ENCODE measurements around the gene HELB. TPM values are rescaled to one million over a fixed set of nuclear protein-coding genes. Genes with fewer than 3 reads are reported as not detected.
"Not testable (repeated sequence)": the region's sequence is repeated elsewhere in the genome, so short reads cannot be mapped to it uniquely, and the experiment has no call there.

HELB gene
- polyA plus RNA-seq, 1 donor, result 1.9 TPM

DNA sequence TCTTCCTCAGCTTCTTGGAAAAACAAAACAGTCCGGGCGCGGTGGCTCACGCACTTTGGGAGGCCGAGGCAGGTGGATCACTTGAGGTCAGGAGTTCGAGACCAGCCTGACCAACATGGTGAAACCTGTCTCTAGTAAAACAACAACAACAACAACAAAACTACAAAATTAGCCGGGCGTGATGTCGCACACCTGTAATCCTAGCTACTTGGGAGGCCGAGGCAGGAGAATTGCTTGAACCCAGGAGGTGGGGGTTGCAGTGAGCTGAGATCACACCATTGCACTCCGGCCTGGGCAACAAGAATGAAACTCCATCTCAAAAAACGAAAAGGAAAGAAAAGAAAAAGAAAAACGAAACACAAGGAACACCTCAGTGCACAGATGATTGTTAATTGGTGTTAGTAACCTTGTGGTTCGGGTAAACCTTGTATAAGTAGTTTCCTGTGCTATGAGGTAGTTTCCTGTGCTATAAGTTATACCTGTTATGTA lies 1.1 kb downstream of the HELB start:
- DNase-seq (ENCODE audit: low read depth), result not testable (repeated sequence)

DNA sequence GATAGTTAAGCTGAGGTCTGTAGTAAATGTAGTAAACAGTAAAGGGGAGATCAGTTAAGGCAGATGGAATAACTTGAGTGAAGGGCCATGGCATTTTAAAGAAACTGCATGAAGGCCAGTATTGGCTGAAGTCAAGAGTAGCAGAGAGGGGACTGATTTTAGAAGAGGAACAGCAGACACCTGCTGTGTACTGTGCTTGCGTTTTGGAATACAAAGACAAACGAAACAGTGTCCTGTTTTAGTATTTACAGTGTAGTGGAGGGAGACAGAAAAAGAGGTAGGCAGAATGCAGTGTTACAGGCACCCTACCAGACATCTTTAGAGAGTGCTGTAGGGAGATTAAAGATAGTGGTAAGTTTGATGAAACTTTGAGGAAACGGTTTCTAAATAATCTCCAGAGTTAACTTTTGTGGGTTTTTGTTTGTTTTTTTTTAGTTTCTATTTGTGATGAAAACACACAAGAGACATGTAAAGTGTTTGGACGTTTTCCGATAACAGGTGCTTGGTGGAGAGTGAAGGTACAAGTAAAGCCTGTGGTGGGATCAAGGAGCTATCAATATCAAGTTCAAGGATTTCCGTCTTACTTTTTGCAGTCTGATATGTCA lies 2.1 kb downstream of the HELB start:
- no peak for DNase-seq (ENCODE audit: low read depth)

DNA sequence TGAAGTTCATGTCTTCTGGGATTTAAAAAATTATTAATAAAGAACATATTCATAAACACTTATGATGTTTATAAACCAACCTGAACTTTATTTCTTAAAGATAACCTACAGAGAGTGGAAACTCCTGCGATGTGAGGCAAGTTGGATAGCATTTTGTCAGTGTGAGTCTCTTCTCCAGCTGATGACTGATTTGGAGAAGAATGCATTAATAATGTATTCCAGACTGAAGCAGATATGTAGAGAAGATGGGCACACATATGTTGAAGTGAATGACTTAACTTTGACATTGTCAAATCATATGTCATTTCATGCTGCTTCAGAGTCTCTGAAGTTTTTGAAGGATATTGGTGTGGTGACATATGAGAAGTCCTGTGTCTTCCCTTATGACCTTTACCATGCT lies 7.3 kb downstream of the HELB start:
- DNase-seq (ENCODE audit: low read depth), result no peak

- no peak for DNase-seq (ENCODE audit: low read depth)
These were observed 9.9 kb downstream of the HELB start for GRCh38 chr12:66312189-66312588.

GRCh38 chr12:66314278-66314677 lies 12.0 kb downstream of the HELB start:
- DNase-seq (ENCODE audit: low read depth), result no peak

DNA sequence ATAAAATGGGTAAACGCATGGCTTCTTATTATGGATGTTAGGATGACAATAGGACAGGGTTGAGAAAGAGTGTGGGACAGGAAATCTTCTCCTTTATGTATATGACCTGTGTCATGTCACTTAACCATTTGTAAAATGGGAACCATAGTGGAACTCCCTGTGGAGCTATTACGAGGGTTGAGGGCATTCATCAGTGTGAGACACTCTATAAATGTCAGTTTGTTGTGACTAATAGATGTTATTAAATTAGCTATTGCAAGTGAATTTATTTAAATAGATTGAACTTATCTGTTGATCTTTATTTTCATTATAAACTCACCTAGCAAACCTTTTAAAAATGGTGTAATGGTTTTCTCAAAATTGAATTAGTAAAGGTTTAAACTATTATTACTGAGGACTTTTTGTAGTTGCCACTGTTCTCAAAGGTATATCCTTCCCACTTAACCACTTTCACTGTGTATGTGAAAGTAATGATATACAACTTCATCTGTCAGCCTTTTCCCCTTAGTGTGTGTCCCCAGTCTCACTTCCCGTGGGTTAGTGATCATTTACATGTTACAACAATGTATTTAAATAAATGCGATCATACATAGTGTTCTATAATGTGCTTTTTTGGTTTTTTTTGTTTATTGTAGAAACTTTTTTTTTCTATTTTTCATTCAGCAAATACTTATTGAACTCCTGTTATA lies 17.1 kb downstream of the HELB start:
- no peak for DNase-seq (ENCODE audit: low read depth)

- no peak for DNase-seq (ENCODE audit: low read depth)
These were observed 18.7 kb downstream of the HELB start for GRCh38 chr12:66320996-66321395.

DNA sequence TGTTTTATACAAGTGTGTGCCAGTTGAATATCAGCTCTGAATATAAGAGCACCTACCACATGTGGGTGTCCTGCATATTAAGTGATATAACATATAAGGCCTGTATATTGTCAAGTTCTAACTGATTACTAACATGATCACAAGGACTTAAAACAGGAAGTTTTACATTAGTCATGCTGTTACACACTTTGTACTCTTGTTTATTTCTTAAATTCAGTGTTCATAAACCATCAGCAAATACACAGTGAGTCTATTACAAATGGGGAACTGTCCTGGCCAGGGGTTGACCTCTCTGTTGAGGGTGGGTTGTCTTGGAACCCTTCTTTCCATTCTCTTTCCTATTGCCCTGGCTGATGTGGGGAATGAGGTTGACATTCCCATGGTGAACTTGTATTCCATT lies 19.1 kb downstream of the HELB start:
- no peak for DNase-seq (ENCODE audit: low read depth)

- no peak for DNase-seq (ENCODE audit: low read depth)
These were observed 20.7 kb downstream of the HELB start for GRCh38 chr12:66323017-66323416.

- DNase-seq (ENCODE audit: low read depth), result no peak
These were observed 27.6 kb downstream of the HELB start for GRCh38 chr12:66329941-66330340.

- no peak for DNase-seq (ENCODE audit: low read depth)
These were observed 28.7 kb downstream of the HELB start for GRCh38 chr12:66331016-66331415.

DNA sequence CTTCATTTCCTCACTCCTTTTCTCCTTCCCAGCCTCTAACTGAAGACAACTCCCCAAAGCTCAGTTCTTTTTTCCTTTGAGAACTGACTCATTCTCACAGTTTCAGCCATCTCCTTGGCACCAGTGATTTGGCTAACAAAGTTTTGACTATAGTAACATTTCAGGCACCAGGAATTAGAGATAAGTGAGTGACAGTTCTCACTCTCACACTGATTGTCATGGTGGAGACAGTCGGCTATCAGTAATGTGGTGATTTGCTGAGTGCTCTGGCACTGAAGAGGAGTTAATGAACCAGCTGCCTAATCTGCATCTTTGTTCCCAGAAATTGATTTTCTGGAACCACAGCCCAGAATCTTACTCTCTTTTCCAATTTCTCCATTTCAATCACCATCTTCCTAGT lies 29.5 kb downstream of the HELB start:
- DNase-seq (ENCODE audit: low read depth), result no peak

DNA sequence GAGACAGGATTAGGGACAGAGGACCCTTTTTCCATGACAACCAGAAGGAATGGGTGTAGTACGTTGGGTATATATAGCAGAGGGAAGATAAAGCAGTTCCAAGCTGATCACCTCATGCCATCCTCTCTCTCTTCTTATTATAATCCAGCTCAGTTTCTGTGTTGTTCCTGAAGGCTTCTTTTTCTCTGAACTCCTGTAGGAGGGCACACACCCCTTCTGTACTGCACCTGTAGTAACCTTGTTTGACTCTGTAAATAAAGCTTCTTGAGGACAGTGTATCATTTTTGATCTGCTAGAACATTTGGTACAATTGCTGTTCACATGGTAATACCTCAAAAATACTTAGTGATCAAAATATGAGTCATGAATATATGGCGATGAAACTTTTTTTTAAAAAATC lies 33.5 kb downstream of the HELB start:
- DNase-seq (ENCODE audit: low read depth), result no peak

- DNase-seq (ENCODE audit: low read depth), result no peak
These were observed 35.2 kb downstream of the HELB start for GRCh38 chr12:66337381-66338010.

GRCh38 chr12:66340131-66340530 lies 37.8 kb downstream of the HELB start:
- no peak for DNase-seq (ENCODE audit: low read depth)

DNA sequence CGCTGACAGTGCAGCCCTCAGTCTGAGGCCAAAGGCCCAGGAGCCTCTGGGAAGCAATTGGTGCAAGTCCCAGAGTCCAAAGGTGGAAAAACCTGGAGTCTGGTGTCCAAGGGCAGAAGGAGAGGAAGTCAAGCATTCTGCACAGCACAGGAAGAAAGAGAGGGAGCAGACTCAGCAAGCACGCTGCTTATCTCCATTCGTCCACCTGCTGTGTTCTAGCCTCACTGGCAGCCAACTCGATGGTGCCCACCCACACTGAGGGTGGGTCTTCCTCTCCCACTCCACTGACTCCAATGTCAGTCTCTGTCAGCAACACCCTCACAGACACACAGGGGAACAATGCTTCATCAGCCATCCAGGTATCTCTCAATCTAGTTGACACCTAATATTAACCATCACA lies 38.8 kb downstream of the HELB start:
- no peak for DNase-seq (ENCODE audit: low read depth)

DNA sequence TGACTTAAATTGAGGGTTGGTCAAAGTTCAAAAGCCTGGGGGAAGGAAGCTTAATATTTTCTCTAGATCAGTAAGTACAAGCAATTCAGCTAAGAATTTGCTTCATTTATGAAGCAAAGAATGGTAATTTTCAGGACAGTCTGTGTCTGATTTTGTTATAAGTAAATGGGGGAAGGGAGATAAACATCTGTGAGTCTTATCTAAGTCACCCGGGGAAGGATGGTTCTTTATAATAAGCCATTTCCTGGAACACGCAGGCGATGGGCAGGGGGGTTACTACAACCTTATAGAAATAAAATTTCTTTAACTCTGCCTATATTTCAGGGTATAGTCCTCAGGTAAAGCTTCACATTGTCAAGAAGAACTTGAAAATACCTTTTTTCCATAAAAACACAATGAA lies 42.9 kb downstream of the HELB start:
- DNase-seq (ENCODE audit: low read depth), result no peak

DNA sequence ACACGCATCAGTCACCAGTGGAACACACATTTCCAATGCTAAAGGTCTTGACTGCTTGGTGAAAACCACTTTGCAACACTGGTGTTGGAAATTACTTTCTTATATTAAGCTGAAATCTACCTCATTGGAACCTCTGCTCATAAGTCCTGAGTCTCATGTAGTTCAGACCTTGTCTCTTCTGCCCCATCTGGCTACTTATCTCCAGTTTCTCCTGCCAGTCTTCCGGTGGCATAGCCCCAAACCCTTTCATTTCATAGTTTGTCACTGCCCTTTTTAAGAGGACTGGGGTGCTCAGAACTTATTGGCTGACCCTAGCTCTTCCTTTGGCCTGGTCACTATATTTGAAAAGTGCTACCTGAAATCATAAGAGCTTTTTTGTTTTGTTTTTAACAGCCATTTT lies 43.7 kb downstream of the HELB start:
- no peak for DNase-seq (ENCODE audit: low read depth)

DNA sequence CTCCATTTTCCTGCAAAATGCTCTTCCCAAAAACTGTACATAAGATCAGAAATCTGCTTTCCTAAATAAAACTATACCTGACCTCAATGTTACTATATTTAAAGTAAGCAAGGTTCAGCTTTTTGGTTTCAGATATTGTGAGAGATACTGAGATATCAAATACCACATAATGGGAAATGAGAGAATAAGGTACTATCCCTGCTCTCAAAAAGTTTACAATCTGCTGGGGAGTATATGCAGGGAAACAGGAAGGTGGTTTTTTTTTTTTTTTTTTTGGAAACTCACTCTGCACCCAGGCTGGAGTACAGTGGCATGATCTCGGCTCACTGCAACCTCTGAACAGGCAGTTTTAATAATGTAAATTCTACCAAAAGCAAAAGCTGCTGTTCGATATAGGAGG lies 49.0 kb downstream of the HELB start:
- no peak for DNase-seq (ENCODE audit: low read depth)

GRCh38 chr12:66352197-66352596 lies 49.9 kb downstream of the HELB start:
- DNase-seq (ENCODE audit: low read depth), result no peak

- DNase-seq (ENCODE audit: low read depth), result no peak
These were observed 50.6 kb downstream of the HELB start for GRCh38 chr12:66352899-66353298.

DNA sequence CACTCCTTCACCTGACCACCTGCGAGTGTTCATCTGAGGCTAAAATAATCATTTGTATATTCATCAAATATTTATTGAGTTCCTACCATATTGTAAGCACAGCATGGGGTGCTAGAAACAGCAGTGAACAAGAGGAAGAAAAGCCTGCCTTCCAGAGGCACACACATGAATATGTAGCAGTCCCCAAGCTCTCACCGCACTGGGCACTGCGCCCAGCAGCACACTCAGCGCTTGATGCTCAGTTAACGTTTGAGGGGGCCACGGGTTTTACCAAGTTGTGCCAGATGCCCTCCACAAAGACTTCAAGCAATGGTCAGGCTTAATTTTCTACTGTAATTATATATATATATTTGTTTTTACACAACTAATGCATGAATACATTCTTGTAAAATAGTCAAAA lies 52.0 kb downstream of the HELB start:
- no peak for DNase-seq (ENCODE audit: low read depth)

GRCh38 chr12:66359300-66359699 lies 57.0 kb downstream of the HELB start:
- no peak for DNase-seq (ENCODE audit: low read depth)

Measured in forelimb muscle (tissue), 1 donor.